Heart left ventricle (tissue), 16 donors: ENCODE results near the gene OPRL1. TPM values are rescaled to one million over a fixed set of nuclear protein-coding genes. Genes with fewer than 3 reads are reported as not detected.

Source experiments
- ATAC-seq, 4 donors: fragments of 200-7000 bp; cut with Tn5 transposase; one replicate each; pipeline ENCODE4 v1.9.1; 2020 to 2022; ENCODE audit warnings: moderate library complexity in 4 of 4, mild to moderate bottlenecking in 3 of 4, moderate number of reproducible peaks in 1 of 4
- DNase-seq, 5 donors: peaks; one replicate each; pipeline ENCODE4 v3.0.0-alpha.2; 2020
- H3K27ac ChIP-seq, 12 donors: fragments of 200-600 bp; sonication (generic) in 4 of 12; one replicate each; pipeline versions ENCODE4 v1.5.0 to v1.8.0; 2016 to 2022; ENCODE audit warnings: mild to moderate bottlenecking in 2 of 12
- H3K27me3 ChIP-seq, 9 donors: fragments of 200-600 bp; sonication (generic) in 2 of 9; one replicate each; pipeline versions ENCODE4 v1.5.1 to v1.8.0; 2016 to 2022; ENCODE audit warnings: mild to moderate bottlenecking in 3 of 9
- H3K36me3 ChIP-seq, 9 donors: fragments of 200-600 bp; sonication (generic) in 2 of 9; one replicate each; pipeline versions ENCODE4 v1.5.0 to v1.8.0; 2018 to 2022; ENCODE audit warnings: mild to moderate bottlenecking in 2 of 9
- H3K4me1 ChIP-seq, 12 donors: fragments of 200-600 bp; sonication (generic) in 4 of 12; one replicate each; pipeline versions ENCODE4 v1.5.0 to v1.8.0; 2016 to 2022; ENCODE audit warnings: mild to moderate bottlenecking in 3 of 12
- H3K4me3 ChIP-seq, 12 donors: fragments of 200-600 bp; sonication (generic) in 4 of 12; one replicate each; pipeline versions ENCODE4 v1.5.0 to v1.8.0; 2017 to 2022; ENCODE audit warnings: mild to moderate bottlenecking in 9 of 12, moderate library complexity in 4 of 12
- H3K9me3 ChIP-seq, 12 donors: fragments of 200-600 bp; sonication (generic) in 4 of 12; one replicate each; pipeline versions ENCODE4 v1.5.0 to v1.8.0; 2016 to 2022; ENCODE audit warnings: mild to moderate bottlenecking in 1 of 12
- POLR2A ChIP-seq, 2 donors: fragments of 450-650 bp; IDR thresholded peaks; one replicate each; pipeline ENCODE4 v1.6.1; 2017; ENCODE audit warnings: antibody characterized with exemption in 2 of 2, mild to moderate bottlenecking in 2 of 2, moderate library complexity in 2 of 2
- WGBS, 4 donors: extraction: QIAGEN DNeasy Blood & Tissue Kit in 2 of 4; methylation state at CpG; one replicate each; pipeline versions ENCODE4 v1.1.5 to v1.1.7; 2013 to 2018; 5-methylcytosine and 5-hydroxymethylcytosine counted together
- intact Hi-C, 10 donors: fragments of 100-400 bp; cut with DNase I; formaldehyde crosslinking; loops; one replicate each; pipeline versions ENCODE4 v1.11.1 to v1.14.2; 2022
- polyA plus RNA-seq, 2 donors: library from polyadenylated mRNA; stranded (reverse); fragments of 200-250 nt; gene quantifications; one replicate each; pipeline ENCODE4 v1.2.3, GENCODE V29; 2013
- total RNA-seq, 9 donors: library from RNA; depleted of rRNA in 2 of 9; stranded (reverse); fragments of >200 nt in 2 of 9; fragmentation: NEBNext Ultra II Directional in 3 of 9; extraction: Animal tissue kit (Norgen Biotek cat#: 25700) in 3 of 9; gene quantifications; one replicate each; pipeline versions ENCODE4 v1.1.0 to v1.2.4, GENCODE V29; 2016 to 2023
- TF ChIP-seq, protein P1 (sequence below), 12 donors: fragments of 200-600 bp; sonication (generic) in 4 of 12; IDR thresholded peaks; one replicate each; pipeline versions ENCODE4 v1.5.0 to v1.8.0; 2018 to 2022; ENCODE audit warnings: antibody characterized with exemption in 12 of 12, mild to moderate bottlenecking in 5 of 12
- donor health status: ischemic (EF 13 %, LVEDD 7.1; RV severe dilation, severe dysfunction).
- donor health status: healthy with polysubstance abuse.
- donor health status: DM: no; HTN: yes; CAD: no.
- donor health status: DM: no; HTN: no; CAD: no.
- donor health status: ischemic (EF 25% LVEDD 6.9; RV normal size, moderate dysfunction).
- donor health status: ischemic (EF 25% LVEDD 5.7; RV mildly dilated, moderate dysfunction).
- donor health status: healthy.
- donor health status: DM: yes; HTN: yes; CAD: no.
- donor health status: ischemic (EF 35%, LVEDD 5.7; RV mildly dilated, moderate dysfunction).
- donor health status: nonischemic (EF 11% LVEDD 7.7; RV severe dilation, severe dysfunction).
- donor health status: DM: yes; HTN: yes; CAD: no.
- donor health status: PGD.
- donor health status: ischemic (EF 29% LVEDD 5.4; RV normal size, mild dysfunction).
- donor health status: nonischemic (EF 23%, LVEDD 6.1; RV moderate dilation, normal function).

The OPRL1 gene
- total and polyA plus RNA-seq, 11 donors: 0.18 to 1.9 (median 0.54) TPM

DNA sequence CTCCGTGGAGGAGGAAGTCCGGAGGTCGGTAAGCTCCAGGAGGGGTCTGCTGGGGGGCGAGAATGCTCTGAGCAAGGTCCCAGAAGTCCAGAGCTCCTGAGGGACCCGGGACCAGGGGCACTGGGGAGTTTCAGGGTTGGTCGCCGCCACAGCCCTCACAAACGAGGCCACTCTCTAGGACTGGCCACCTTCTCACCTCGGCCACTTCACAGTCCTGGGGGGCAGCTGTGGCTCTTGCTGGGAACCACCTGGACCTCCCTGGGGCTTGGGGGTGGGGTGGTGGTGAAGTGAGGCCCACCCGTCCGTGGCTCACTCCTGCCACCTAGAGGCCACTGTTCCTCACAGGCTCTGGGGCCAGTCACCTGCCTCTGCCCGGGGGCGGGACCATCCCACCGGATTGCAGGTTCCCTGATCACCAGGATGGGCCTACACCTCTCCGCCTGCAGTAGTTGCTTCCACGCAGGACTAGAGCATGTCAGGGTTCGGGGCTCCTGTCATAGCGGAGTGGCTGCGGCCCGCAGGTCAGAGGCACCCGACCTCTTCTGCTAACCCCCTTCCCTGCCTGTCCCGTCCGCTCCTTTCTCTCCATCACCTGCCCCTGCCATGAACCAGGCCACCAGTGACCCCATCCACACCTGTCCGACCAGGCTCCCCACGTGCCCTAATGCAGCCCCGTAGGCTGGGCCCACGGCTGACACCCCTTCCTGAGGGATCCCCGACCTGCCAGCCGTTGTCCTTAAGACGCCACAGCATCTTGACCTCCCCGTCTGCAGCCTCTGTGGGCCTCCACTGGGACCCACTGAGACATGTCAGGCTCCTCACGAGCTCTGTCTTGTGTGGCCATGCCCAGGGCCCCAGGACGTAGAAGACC lies 22.0 kb upstream of the OPRL1 start:
- WGBS, 4 donors: 31 to 55% (median 32%) methylated on average over 19 to 33 of the region's 33 CpGs
- peaks cover 3 to 59% (median 39%) of the 10 kb centered on the region in 12 donors for H3K4me1 ChIP-seq
- no peaks in the 10 kb centered on the region for H3K9me3 ChIP-seq
- ATAC-seq (peak in 3 of 4 donors; percentile 45 to 62 (median 49)), DNase-seq (peak; percentile 79 to 89 (median 85))
- TF ChIP-seq POLR2A (IDR thresholded peaks at IDR 0.05): no peak
- TF ChIP-seq, protein P1, sequence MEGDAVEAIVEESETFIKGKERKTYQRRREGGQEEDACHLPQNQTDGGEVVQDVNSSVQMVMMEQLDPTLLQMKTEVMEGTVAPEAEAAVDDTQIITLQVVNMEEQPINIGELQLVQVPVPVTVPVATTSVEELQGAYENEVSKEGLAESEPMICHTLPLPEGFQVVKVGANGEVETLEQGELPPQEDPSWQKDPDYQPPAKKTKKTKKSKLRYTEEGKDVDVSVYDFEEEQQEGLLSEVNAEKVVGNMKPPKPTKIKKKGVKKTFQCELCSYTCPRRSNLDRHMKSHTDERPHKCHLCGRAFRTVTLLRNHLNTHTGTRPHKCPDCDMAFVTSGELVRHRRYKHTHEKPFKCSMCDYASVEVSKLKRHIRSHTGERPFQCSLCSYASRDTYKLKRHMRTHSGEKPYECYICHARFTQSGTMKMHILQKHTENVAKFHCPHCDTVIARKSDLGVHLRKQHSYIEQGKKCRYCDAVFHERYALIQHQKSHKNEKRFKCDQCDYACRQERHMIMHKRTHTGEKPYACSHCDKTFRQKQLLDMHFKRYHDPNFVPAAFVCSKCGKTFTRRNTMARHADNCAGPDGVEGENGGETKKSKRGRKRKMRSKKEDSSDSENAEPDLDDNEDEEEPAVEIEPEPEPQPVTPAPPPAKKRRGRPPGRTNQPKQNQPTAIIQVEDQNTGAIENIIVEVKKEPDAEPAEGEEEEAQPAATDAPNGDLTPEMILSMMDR (IDR thresholded peaks at IDR 0.05): peak; percentile 76 to 90 (median 84)
- H3K4me3 ChIP-seq: peak overlapping the region in 11 of 12 donors; percentile 7 to 49 (median 40)
- H3K36me3 ChIP-seq: no peaks in the 10 kb centered on the region
- intact Hi-C loops: loop anchor here in 5 of 10 donors (2.0 to 5.0 kb wide), 3 partner anchors 19 to 77 kb away; partner anchors contain the start of gene PRPF6 (in 2 of the 5)
- peaks cover 0 to 18% (median 0%) of the 10 kb centered on the region in 9 donors for H3K27me3 ChIP-seq
- peak overlapping the region; percentile 45 to 98 (median 91) for H3K27ac ChIP-seq

DNA sequence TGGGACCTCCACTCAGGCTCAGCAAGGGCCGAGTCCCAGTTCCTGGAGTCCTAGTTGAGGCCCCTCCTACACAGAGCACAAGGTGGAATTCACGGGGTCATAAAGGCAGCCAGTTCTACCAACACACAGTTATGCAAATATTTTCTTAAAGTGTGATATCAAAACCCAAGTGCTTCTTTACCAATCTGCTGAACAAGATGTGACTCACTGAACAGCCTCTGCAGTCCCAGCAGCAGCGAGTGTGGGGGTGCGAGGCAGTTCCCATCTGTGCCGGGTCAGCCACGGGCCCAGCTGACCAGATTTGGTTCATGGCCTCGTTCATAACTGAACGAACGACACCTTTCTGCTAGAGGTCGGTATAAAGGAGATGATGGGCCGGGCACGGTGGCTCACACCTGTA lies 21.3 kb upstream of the OPRL1 start:
- H3K36me3 ChIP-seq: no peaks in the 10 kb centered on the region
- no peak overlapping the region for H3K27ac ChIP-seq
- no peak for DNase-seq
- ATAC-seq: no peak
- H3K4me1 ChIP-seq: peaks cover 3 to 52% (median 32%) of the 10 kb centered on the region in 12 donors
- 84 to 88% (median 86%) methylated on average over 12 of the region's 12 CpGs for WGBS, 4 donors
- H3K27me3 ChIP-seq: peaks cover 0 to 18% (median 0%) of the 10 kb centered on the region in 9 donors
- no peak overlapping the region for H3K4me3 ChIP-seq
- TF ChIP-seq, protein P1 (IDR thresholded peaks at IDR 0.05): no peak
- TF ChIP-seq POLR2A (IDR thresholded peaks at IDR 0.05): no peak
- no peaks in the 10 kb centered on the region for H3K9me3 ChIP-seq
- intact Hi-C loops: loop anchor here in 1 of 10 donors (5.0 kb wide), 1 partner anchor 76 kb away; the partner anchor contains the start of gene PRPF6

DNA sequence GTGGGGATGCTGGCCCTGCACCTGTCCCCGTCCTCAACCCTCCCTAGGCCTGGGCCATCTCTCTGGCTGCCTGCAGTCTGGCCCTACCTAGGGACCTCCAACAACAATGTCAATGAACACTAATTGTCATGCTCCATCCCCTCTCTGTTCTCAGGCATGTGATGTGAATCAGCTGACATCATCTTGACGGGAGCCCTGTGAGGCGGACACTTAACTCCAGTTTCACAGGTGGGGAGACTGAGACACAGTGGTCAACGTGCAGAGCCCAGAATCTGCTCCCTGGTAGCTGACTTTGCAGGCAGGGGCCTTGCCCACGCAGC lies 17.6 kb upstream of the OPRL1 start:
- no peak for ATAC-seq
- peak overlapping the region; percentile 14 to 89 (median 85) for H3K27ac ChIP-seq

More for the DNA sequence above, 17.6 kb upstream of the OPRL1 start:
- no peaks in the 10 kb centered on the region for H3K9me3 ChIP-seq
- H3K4me3 ChIP-seq: peak overlapping the region; percentile 68 to 99 (median 92)
- H3K27me3 ChIP-seq: peaks cover 0 to 3% (median 0%) of the 10 kb centered on the region in 9 donors
- H3K4me1 ChIP-seq: peaks cover 6 to 53% (median 28%) of the 10 kb centered on the region in 12 donors
- DNase-seq: no peak
- no peaks in the 10 kb centered on the region for H3K36me3 ChIP-seq
- TF ChIP-seq, protein P1 (IDR thresholded peaks at IDR 0.05): no peak
- no peak for TF ChIP-seq POLR2A (IDR thresholded peaks at IDR 0.05)
- 55 to 78% (median 64%) methylated on average over 3 to 5 of the region's 5 CpGs for WGBS, 4 donors
- intact Hi-C loops: loop anchor here in 2 of 10 donors (5.0 to 10.0 kb wide), 2 partner anchors 80 to 167 kb away; partner anchors contain the start of genes DNAJC5 (in 1 of the 2) and PRPF6 (in 1 of the 2)
